Natural killer cell treated with Interleukin-12 subunit alpha and Interleukin-12 subunit beta and Interleukin-15 and Interleukin-18, amount 100 ng/mL, for 72 hours (primary cell): ENCODE data around the gene NBAS. TPM values are rescaled to one million over a fixed set of nuclear protein-coding genes. Genes with fewer than 3 reads are reported as not detected.

Source experiments
- ATAC-seq, 2 donors: fragments of 150-1000 bp; cut with Tn5 transposase in 1 of 2; sonication (Bioruptor Pico), chemical (Tn5 transposase) in 1 of 2; 2 replicates each; pipeline ENCODE4 v1.10.0; 2021
- DNase-seq: peaks from one replicate; pipeline ENCODE4 v3.0.0; 2022; ENCODE audit warnings: low spot score
- H3K27ac Mint-ChIP-seq, 2 donors: 1 replicate in 1 of 2; 2 replicates in 1 of 2; pipeline ENCODE4 v1.8.0; 2022; ENCODE audit warnings: mixed read lengths in 2 of 2, mild to moderate bottlenecking in 1 of 2, moderate library complexity in 1 of 2
- H3K27me3 Mint-ChIP-seq, 2 donors: 1 replicate in 1 of 2; 2 replicates in 1 of 2; pipeline ENCODE4 v1.8.0; 2022; ENCODE audit warnings: mixed read lengths in 2 of 2
- H3K36me3 Mint-ChIP-seq: one replicate; pipeline ENCODE4 v1.8.0; 2022; ENCODE audit warnings: mixed read lengths
- H3K4me1 Mint-ChIP-seq, 2 donors: 1 replicate in 1 of 2; 2 replicates in 1 of 2; pipeline ENCODE4 v1.8.0; 2022; ENCODE audit warnings: low read depth in 2 of 2, mixed read lengths in 2 of 2, mild to moderate bottlenecking in 1 of 2
- H3K4me3 Mint-ChIP-seq: one replicate; pipeline ENCODE4 v1.8.0; 2022; ENCODE audit warnings: mixed read lengths
- H3K9me3 Mint-ChIP-seq: 2 replicates; pipeline ENCODE4 v1.8.0; 2022; ENCODE audit warnings: mixed read lengths
- total RNA-seq, 2 donors: library from RNA; stranded (reverse); gene quantifications; one replicate each; pipeline ENCODE4 v1.2.3, GENCODE V29; 2022

The NBAS gene
- total RNA-seq, 2 donors from 2014 or later: 39.0 to 49.5 TPM

DNA sequence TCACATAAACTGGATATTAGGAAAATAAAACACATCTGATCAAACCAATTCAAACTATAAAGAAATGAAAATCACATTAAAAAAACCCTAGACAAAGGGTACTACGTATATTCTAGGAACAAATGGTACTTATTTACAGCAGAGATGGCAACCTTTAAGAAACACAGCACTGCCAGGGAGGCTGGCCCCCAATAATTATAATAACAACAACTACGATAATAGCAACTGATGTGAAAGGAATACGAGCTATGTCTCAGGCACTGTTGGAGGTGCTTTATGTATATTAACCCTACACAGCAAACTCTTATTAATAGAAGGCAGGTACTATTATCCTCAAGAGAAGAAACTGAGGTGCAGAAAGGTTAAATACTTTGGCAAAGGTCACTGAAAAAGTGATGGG is 193.9 kb downstream of the NBAS start:
- H3K36me3 Mint-ChIP-seq: peaks cover 19% of the 10 kb centered on the region
- H3K27me3 Mint-ChIP-seq: no peaks in the 10 kb centered on the region
- H3K27ac Mint-ChIP-seq: no peak overlapping the region
- no peak overlapping the region for H3K4me3 Mint-ChIP-seq
- ATAC-seq (no peak), DNase-seq (no peak)
- H3K4me1 Mint-ChIP-seq: no peaks in the 10 kb centered on the region
- no peaks in the 10 kb centered on the region for H3K9me3 Mint-ChIP-seq

GRCh38 chr2:15365411-15365810 is 195.7 kb downstream of the NBAS start:
- H3K27ac Mint-ChIP-seq: no peak overlapping the region
- H3K27me3 Mint-ChIP-seq: no peaks in the 10 kb centered on the region
- H3K36me3 Mint-ChIP-seq: peaks cover 12% of the 10 kb centered on the region
- H3K4me3 Mint-ChIP-seq: no peak overlapping the region
- H3K4me1 Mint-ChIP-seq: no peaks in the 10 kb centered on the region
- no peaks in the 10 kb centered on the region for H3K9me3 Mint-ChIP-seq
- no peak for ATAC-seq
- no peak for DNase-seq

GRCh38 chr2:15364561-15364960 is 196.6 kb downstream of the NBAS start:
- Mint-ChIP-seq H3K4me1 (no peaks in the 10 kb centered on the region), H3K27me3 (no peaks in the 10 kb centered on the region), H3K27ac (no peak overlapping the region), H3K36me3 (peaks cover 12% of the 10 kb centered on the region), H3K4me3 (no peak overlapping the region), H3K9me3 (no peaks in the 10 kb centered on the region)
- DNase-seq: no peak
- no peak for ATAC-seq

DNA sequence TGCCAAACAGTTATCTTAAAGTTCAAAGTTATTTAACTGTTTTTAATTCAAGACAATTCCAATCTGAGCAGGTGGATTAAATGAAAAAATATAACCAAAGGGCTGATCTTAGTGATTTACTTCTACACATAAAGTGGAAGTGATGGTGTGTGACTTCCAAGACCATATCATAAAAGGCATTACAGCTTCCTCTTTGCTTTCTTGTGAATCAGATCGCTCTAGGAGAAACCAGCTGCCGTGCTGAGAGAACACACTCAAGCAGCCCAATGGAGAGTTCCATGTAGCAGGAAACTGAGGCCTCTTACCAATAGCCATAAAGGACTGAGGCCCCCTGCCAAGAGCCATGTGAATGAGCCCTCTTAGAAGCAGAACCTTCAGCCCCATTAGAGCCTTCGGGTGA is 197.4 kb downstream of the NBAS start:
- H3K27ac Mint-ChIP-seq: no peak overlapping the region
- no peaks in the 10 kb centered on the region for H3K9me3 Mint-ChIP-seq
- no peaks in the 10 kb centered on the region for H3K4me1 Mint-ChIP-seq
- ATAC-seq: no peak
- no peak for DNase-seq
- H3K4me3 Mint-ChIP-seq: no peak overlapping the region
- H3K27me3 Mint-ChIP-seq: no peaks in the 10 kb centered on the region
- H3K36me3 Mint-ChIP-seq: peaks cover 12% of the 10 kb centered on the region

DNA sequence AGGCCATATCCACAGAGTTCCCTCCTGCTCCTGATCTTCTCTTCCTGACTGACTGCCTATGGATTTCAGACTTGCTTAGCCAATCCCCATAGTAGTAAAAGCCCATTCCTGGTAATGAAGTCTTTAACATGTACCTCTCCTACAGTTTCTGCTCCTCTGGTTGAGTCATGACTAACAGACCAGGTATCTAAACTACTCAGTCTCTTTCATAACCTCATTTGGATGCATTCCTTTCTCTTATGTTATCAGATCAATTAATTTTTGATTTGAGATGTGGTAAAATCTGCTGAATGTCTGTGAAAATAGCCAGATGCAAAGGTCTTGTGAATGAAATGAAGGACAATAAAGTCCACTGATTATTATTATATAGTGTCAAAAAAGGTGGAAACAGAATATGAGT is 198.0 kb downstream of the NBAS start:
- H3K36me3 Mint-ChIP-seq: peaks cover 12% of the 10 kb centered on the region
- H3K4me3 Mint-ChIP-seq: no peak overlapping the region
- no peaks in the 10 kb centered on the region for H3K27me3 Mint-ChIP-seq
- H3K27ac Mint-ChIP-seq: no peak overlapping the region
- DNase-seq (no peak), ATAC-seq (no peak)
- peaks cover 0 to under 1% of the 10 kb centered on the region in 2 donors for H3K4me1 Mint-ChIP-seq
- no peaks in the 10 kb centered on the region for H3K9me3 Mint-ChIP-seq

DNA sequence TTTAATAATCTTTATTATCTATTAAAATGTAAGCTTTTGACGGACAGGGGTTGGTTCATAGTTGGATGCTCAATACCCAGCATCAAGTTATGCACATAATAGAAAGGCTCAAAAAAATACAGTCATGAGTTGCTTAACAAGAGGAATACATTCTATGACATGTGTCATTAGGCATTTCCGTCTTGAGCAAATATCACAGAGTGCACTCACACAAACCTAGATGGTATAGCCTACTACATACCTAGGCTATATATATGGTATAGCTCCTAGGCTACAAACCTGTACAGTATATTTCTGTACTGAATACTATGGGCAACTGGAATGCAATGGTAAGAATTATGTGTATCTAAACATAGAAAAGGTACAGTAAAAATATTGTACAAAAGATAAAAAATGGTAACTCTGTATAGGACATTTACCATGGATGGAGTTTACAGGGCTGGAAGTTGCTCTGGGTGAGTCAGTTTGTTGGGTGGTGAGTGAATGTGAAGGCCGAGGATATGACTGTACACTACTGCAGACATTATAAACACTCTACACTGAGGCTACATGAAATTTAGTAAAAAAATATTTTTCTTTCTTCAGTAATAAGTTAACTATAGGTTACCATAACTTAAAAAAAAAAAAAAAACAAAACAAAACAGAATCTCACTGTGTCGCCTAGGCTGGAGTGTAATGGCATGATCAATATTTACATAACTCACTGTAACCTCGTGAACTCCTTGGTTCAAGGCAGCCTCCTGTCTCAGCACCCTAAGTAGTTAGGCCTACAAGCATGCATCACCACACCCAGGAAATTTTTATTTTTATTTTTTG is 201.2 kb downstream of the NBAS start:
- peaks cover 2% of the 10 kb centered on the region for H3K36me3 Mint-ChIP-seq
- H3K27me3 Mint-ChIP-seq: no peaks in the 10 kb centered on the region
- H3K4me3 Mint-ChIP-seq: no peak overlapping the region
- H3K4me1 Mint-ChIP-seq: peaks cover 0 to 6% of the 10 kb centered on the region in 2 donors
- DNase-seq: no peak
- no peaks in the 10 kb centered on the region for H3K9me3 Mint-ChIP-seq
- H3K27ac Mint-ChIP-seq: no peak overlapping the region
- ATAC-seq: no peak

DNA sequence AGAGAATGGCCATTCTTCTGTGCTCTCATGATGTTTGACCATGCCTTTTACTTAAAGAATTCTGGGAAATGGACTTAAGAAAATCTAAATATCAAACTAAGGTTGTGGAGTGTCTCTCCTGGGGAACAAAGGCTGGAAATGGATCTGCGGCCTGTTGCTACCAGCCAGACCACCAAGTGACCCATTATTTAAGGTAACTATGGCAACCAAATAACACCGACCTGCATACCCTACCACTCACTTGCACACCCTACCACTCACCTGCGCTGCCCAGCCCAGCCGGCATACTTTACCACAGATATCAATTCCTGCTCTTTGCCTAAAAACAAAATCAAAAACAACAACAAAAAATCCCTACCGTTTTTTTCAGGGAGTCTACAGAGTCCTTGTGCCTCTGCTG is 203.2 kb downstream of the NBAS start:
- DNase-seq: no peak
- H3K36me3 Mint-ChIP-seq: peaks cover 7% of the 10 kb centered on the region
- H3K27ac Mint-ChIP-seq: no peak overlapping the region
- H3K4me1 Mint-ChIP-seq: peaks cover 0 to 6% of the 10 kb centered on the region in 2 donors
- no peaks in the 10 kb centered on the region for H3K9me3 Mint-ChIP-seq
- ATAC-seq: no peak
- no peaks in the 10 kb centered on the region for H3K27me3 Mint-ChIP-seq
- no peak overlapping the region for H3K4me3 Mint-ChIP-seq

- no peak for ATAC-seq
- Mint-ChIP-seq H3K4me3 (no peak overlapping the region), H3K9me3 (no peaks in the 10 kb centered on the region)
These were observed 203.9 kb downstream of the NBAS start for GRCh38 chr2:15357186-15357585.

GRCh38 chr2:15355386-15355785 is 205.7 kb downstream of the NBAS start:
- no peak for DNase-seq
- peaks cover 22% of the 10 kb centered on the region for H3K36me3 Mint-ChIP-seq
- peak overlapping the region in 1 of 2 donors; percentile 32 for H3K27ac Mint-ChIP-seq
- no peaks in the 10 kb centered on the region for H3K9me3 Mint-ChIP-seq
- ATAC-seq: no peak
- peaks cover 0 to 6% of the 10 kb centered on the region in 2 donors for H3K4me1 Mint-ChIP-seq
- no peak overlapping the region for H3K4me3 Mint-ChIP-seq
- H3K27me3 Mint-ChIP-seq: no peaks in the 10 kb centered on the region

More at GRCh38 chr2:15357186-15357585, 203.9 kb downstream of the NBAS start:
- Mint-ChIP-seq H3K27ac (no peak overlapping the region), H3K27me3 (no peaks in the 10 kb centered on the region), H3K4me1 (peaks cover 0 to 6% of the 10 kb centered on the region in 2 donors), H3K36me3 (peaks cover 11% of the 10 kb centered on the region)
- no peak for DNase-seq

- Mint-ChIP-seq H3K36me3 (peaks cover 22% of the 10 kb centered on the region), H3K4me3 (no peak overlapping the region), H3K27ac (no peak overlapping the region), H3K27me3 (no peaks in the 10 kb centered on the region), H3K9me3 (no peaks in the 10 kb centered on the region), H3K4me1 (peaks cover 0 to 6% of the 10 kb centered on the region in 2 donors)
- ATAC-seq (no peak), DNase-seq (no peak)
These were observed 206.4 kb downstream of the NBAS start for GRCh38 chr2:15354596-15355366.

DNA sequence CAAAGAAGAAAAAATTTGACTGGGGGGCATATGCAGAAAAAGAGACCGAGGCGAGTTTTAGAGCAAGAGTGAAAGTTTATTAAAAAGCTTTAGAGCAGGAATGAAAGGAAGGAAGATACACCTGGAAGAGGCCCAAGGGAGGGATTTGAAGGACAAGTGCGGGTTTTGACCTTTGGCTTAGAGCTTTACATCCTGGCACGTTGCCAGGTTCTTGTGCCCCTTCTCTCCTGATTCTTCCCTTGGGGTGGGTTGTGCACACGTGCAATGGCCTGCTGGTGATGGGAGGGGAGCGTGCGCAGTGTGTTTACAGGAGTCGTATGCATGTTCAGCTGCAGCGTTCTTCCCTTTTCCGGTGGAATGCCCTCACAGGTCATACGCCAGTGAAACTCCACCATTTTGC is 208.8 kb downstream of the NBAS start:
- ATAC-seq (no peak), DNase-seq (no peak)
- no peak overlapping the region for H3K4me3 Mint-ChIP-seq
- no peaks in the 10 kb centered on the region for H3K9me3 Mint-ChIP-seq
- no peaks in the 10 kb centered on the region for H3K4me1 Mint-ChIP-seq
- peaks cover 27% of the 10 kb centered on the region for H3K36me3 Mint-ChIP-seq
- H3K27ac Mint-ChIP-seq: no peak overlapping the region
- no peaks in the 10 kb centered on the region for H3K27me3 Mint-ChIP-seq

DNA sequence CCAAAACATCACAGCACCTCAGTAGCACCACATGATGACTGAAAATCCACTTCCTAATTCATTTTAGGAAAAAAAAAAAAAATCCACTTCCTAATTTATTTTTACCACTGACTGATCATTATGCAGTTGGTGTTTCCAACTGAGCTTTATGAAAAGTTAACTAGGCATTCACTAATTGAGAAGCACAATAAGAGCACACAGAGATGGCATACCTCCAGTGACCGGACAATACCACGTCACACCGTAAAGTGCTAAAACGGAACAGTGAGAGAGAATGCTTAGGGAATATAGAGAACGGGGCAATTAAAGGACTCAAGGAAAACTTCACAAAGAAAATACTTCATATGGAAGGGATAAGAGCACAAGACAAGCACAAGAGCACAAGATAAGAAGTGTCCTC is 212.5 kb downstream of the NBAS start:
- H3K4me1 Mint-ChIP-seq: peaks cover 0 to 3% of the 10 kb centered on the region in 2 donors
- no peak overlapping the region for H3K27ac Mint-ChIP-seq
- no peaks in the 10 kb centered on the region for H3K27me3 Mint-ChIP-seq
- no peak for DNase-seq
- H3K36me3 Mint-ChIP-seq: peaks cover 53% of the 10 kb centered on the region
- ATAC-seq: no peak
- H3K9me3 Mint-ChIP-seq: peaks cover 2% of the 10 kb centered on the region
- no peak overlapping the region for H3K4me3 Mint-ChIP-seq

- peaks cover 0 to 3% of the 10 kb centered on the region in 2 donors for H3K4me1 Mint-ChIP-seq
- ATAC-seq: no peak
- DNase-seq: no peak
- H3K4me3 Mint-ChIP-seq: no peak overlapping the region
- no peak overlapping the region for H3K27ac Mint-ChIP-seq
- peaks cover 2% of the 10 kb centered on the region for H3K9me3 Mint-ChIP-seq
- H3K36me3 Mint-ChIP-seq: peaks cover 47% of the 10 kb centered on the region
- H3K27me3 Mint-ChIP-seq: no peaks in the 10 kb centered on the region
These were observed 213.1 kb downstream of the NBAS start for GRCh38 chr2:15348045-15348444.

- Mint-ChIP-seq H3K4me1 (peaks cover 0 to 3% of the 10 kb centered on the region in 2 donors), H3K9me3 (peaks cover 2% of the 10 kb centered on the region), H3K36me3 (peaks cover 39% of the 10 kb centered on the region), H3K4me3 (no peak overlapping the region), H3K27me3 (no peaks in the 10 kb centered on the region), H3K27ac (no peak overlapping the region)
- no peak for ATAC-seq
- no peak for DNase-seq
These were observed 214.5 kb downstream of the NBAS start for GRCh38 chr2:15346624-15347023.
